Prostate gland (tissue), 2 donors: ENCODE results near the gene NAT10.
"Not testable (repeated sequence)": the region's sequence is repeated elsewhere in the genome, so short reads cannot be mapped to it uniquely, and the experiment has no call there.

Experiments used
- POLR2A ChIP-seq: fragments of 450-650 bp; IDR thresholded peaks from one replicate; pipeline ENCODE4 v1.6.1; 2016; ENCODE audit warnings: antibody characterized with exemption, mild to moderate bottlenecking
- TF ChIP-seq, protein P1 (sequence below), 4 experiments: fragments of 200-600 bp in 2 of 4; fragments of 450-650 bp in 2 of 4; sonication (generic) in 2 of 4; IDR thresholded peaks; 1 replicate in 3 of 4; 2 replicates in 1 of 4; pipeline ENCODE4 v1.5.1; 2016 to 2019; ENCODE audit warnings: antibody characterized with exemption in 4 of 4, mild to moderate bottlenecking in 2 of 4, moderate library complexity in 2 of 4

GRCh38 chr11:34094900-34095299 is 10.5 kb upstream of the NAT10 start:
- TF ChIP-seq, protein P1, sequence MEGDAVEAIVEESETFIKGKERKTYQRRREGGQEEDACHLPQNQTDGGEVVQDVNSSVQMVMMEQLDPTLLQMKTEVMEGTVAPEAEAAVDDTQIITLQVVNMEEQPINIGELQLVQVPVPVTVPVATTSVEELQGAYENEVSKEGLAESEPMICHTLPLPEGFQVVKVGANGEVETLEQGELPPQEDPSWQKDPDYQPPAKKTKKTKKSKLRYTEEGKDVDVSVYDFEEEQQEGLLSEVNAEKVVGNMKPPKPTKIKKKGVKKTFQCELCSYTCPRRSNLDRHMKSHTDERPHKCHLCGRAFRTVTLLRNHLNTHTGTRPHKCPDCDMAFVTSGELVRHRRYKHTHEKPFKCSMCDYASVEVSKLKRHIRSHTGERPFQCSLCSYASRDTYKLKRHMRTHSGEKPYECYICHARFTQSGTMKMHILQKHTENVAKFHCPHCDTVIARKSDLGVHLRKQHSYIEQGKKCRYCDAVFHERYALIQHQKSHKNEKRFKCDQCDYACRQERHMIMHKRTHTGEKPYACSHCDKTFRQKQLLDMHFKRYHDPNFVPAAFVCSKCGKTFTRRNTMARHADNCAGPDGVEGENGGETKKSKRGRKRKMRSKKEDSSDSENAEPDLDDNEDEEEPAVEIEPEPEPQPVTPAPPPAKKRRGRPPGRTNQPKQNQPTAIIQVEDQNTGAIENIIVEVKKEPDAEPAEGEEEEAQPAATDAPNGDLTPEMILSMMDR (IDR thresholded peaks at IDR 0.05): not testable (repeated sequence)
- not testable (repeated sequence) for TF ChIP-seq POLR2A
